Endothelial cell of umbilical vein (primary cell): ENCODE measurements around the gene MGAT4B. TPM values are rescaled to one million over a fixed set of nuclear protein-coding genes. Genes with fewer than 3 reads are reported as not detected.

Experiments
- BruUV-seq: library from RNA; stranded (reverse); fragments of 400-500 nt; replicated peaks from 2 replicates; lab custom pipeline; 2021; lab: Mats Ljungman, UMichigan
- CTCF ChIA-PET: fragments of 300-600, 350-600 bp; sonication (Branson Sonifier 250); formaldehyde crosslinking; loops from one replicate; lab custom pipeline; 2021; ENCODE audit warnings: antibody characterized with exemption, inconsistent platforms; lab: Charles Lee
- POLR2A ChIA-PET: fragments of 300-600, 350-600 bp; sonication (Branson Sonifier 250); formaldehyde crosslinking; loops from one replicate; lab custom pipeline; 2021; ENCODE audit warnings: antibody characterized with exemption, inconsistent platforms; lab: Charles Lee
- DNase-seq: peaks from one replicate; pipeline ENCODE4 v3.0.0-alpha.2; 2011; ENCODE audit warnings: low read depth, low spot score
- FAIRE-seq: peaks from 2 replicates; lab custom pipeline; 2011; peaks lifted over from hg19 to GRCh38; lab: Jason Lieb, UNC
- H2AFZ ChIP-seq: 2 replicates; pipeline ENCODE4 v1.6.0; 2012; ENCODE audit warnings: low read depth, low read length, control low read depth, inconsistent platforms
- H3K27ac ChIP-seq: 2 replicates; pipeline ENCODE4 v1.5.1; 2011; ENCODE audit warnings: low read depth, mild to moderate bottlenecking, control low read depth, low read length, moderate library complexity; ENCODE audit not compliant: insufficient read depth
- H3K27me3 ChIP-seq, 2 experiments: 2 replicates each; pipeline versions ENCODE4 v1.6.0 to v1.6.1; 2011; ENCODE audit warnings: low read length in 2 of 2, mixed read lengths in 1 of 2; ENCODE audit not compliant: control insufficient read depth in 2 of 2, insufficient read depth in 2 of 2
- H3K36me3 ChIP-seq, 2 experiments: 2 replicates in 1 of 2; 3 replicates in 1 of 2; pipeline ENCODE4 v1.5.1; 2011; ENCODE audit warnings: low read length in 2 of 2, mild to moderate bottlenecking in 1 of 2, moderate library complexity in 1 of 2; ENCODE audit not compliant: control insufficient read depth in 2 of 2, insufficient read depth in 2 of 2; ENCODE audit errors: extremely low read depth in 1 of 2
- H3K4me1 ChIP-seq: 3 replicates; pipeline ENCODE4 v1.5.1; 2011; ENCODE audit warnings: mild to moderate bottlenecking, low read length; ENCODE audit not compliant: control insufficient read depth, insufficient read depth; ENCODE audit errors: extremely low read depth
- H3K4me2 ChIP-seq: 2 replicates; pipeline ENCODE4 v1.6.1; 2011; ENCODE audit warnings: low read length, control low read depth, mixed read lengths; ENCODE audit not compliant: insufficient read depth
- H3K4me3 ChIP-seq, 3 experiments: fragments of 200-600 bp in 1 of 3; sonication (generic), shearing (Covaris generic) in 1 of 3; replicated peaks in 1 of 3; 2 replicates each; pipeline ENCODE4 v1.5.1; 2011 to 2016; ENCODE audit warnings: control low read depth in 3 of 3, low read length in 3 of 3, mild to moderate bottlenecking in 2 of 3, inconsistent platforms in 1 of 3, low read depth in 1 of 3, moderate library complexity in 1 of 3; ENCODE audit not compliant: insufficient read depth in 1 of 3
- H3K79me2 ChIP-seq: 2 replicates; pipeline ENCODE4 v1.6.0; 2012; ENCODE audit warnings: low read length, inconsistent platforms; ENCODE audit not compliant: control insufficient read depth, insufficient read depth
- H3K9ac ChIP-seq: replicated peaks from 2 replicates; pipeline ENCODE3; 2011; ENCODE audit warnings: low read length, control low read depth; ENCODE audit not compliant: insufficient read depth; ENCODE audit errors: extremely low read depth
- H3K9me1 ChIP-seq: replicated peaks from 3 replicates; pipeline ENCODE4 v1.6.0; 2011; ENCODE audit warnings: mild to moderate bottlenecking, low read length; ENCODE audit not compliant: control insufficient read depth, insufficient read depth; ENCODE audit errors: extremely low read depth
- H3K9me3 ChIP-seq: replicated peaks from 2 replicates; pipeline ENCODE4 v1.5.1; 2012; ENCODE audit warnings: low read length, inconsistent platforms; ENCODE audit not compliant: control insufficient read depth, insufficient read depth
- H4K20me1 ChIP-seq: replicated peaks from 2 replicates; pipeline ENCODE3; 2011; ENCODE audit warnings: mild to moderate bottlenecking, low read length; ENCODE audit not compliant: control insufficient read depth, insufficient read depth; ENCODE audit errors: extremely low read depth
- CTCF ChIP-seq, 2 donors: IDR thresholded peaks; 1 replicate in 1 of 2; 2 replicates in 1 of 2; pipeline ENCODE4 v1.5.1; 2011; ENCODE audit warnings: low read length in 2 of 2, mild to moderate bottlenecking in 2 of 2, moderate library complexity in 2 of 2, control low read depth in 1 of 2, inconsistent platforms in 1 of 2, low read depth in 1 of 2; ENCODE audit not compliant: insufficient read depth in 1 of 2; ENCODE audit errors: extremely low read depth in 1 of 2
- EZH2 ChIP-seq: IDR thresholded peaks from 2 replicates; pipeline ENCODE4 v1.6.1; 2012; ENCODE audit warnings: borderline replicate concordance, low read depth, mild to moderate bottlenecking, moderate library complexity, low read length, inconsistent platforms; ENCODE audit not compliant: severe bottlenecking
- FOS ChIP-seq: IDR thresholded peaks from 2 replicates; pipeline ENCODE4 v1.6.1; 2011; ENCODE audit warnings: mild to moderate bottlenecking, low read length, moderate library complexity, borderline replicate concordance; ENCODE audit not compliant: insufficient read depth
- GATA2 ChIP-seq: IDR thresholded peaks from 2 replicates; pipeline ENCODE4 v1.7.0; 2011; ENCODE audit warnings: low read depth, mild to moderate bottlenecking, moderate library complexity, mixed read lengths, low read length; ENCODE audit not compliant: insufficient read length, insufficient read depth
- JUN ChIP-seq: IDR thresholded peaks from 2 replicates; pipeline ENCODE4 v1.6.1; 2011; ENCODE audit warnings: borderline replicate concordance, low read depth; ENCODE audit not compliant: insufficient read length, insufficient read depth
- MAX ChIP-seq: IDR thresholded peaks from 2 replicates; pipeline ENCODE4 v1.6.1; 2011; ENCODE audit not compliant: insufficient read depth, insufficient read length
- MYC ChIP-seq: IDR thresholded peaks from one replicate; pipeline ENCODE4 v1.6.1; 2011; ENCODE audit warnings: mild to moderate bottlenecking, low read depth, low read length
- POLR2A ChIP-seq: IDR thresholded peaks from 2 replicates; pipeline ENCODE4 v1.6.1; 2012; ENCODE audit warnings: low read depth, mild to moderate bottlenecking, control low read depth, low read length
- POLR2AphosphoS5 ChIP-seq: IDR thresholded peaks from 2 replicates; pipeline ENCODE4 v1.6.1; 2012; ENCODE audit warnings: low read depth, mild to moderate bottlenecking, control low read depth, low read length, moderate library complexity; ENCODE audit not compliant: insufficient read depth
- dilution Hi-C: fragments of 300-500 bp; cut with MboI; formaldehyde crosslinking; loops from one replicate; pipeline ENCODE4 v1.15.0; 2019; ENCODE audit warnings: low sequenced_read_pairs; ENCODE audit not compliant: extremely low pct_ligation_motif_present
- intact Hi-C: fragments of 100-400 bp; cut with micrococcal nuclease; formaldehyde crosslinking; loops from one replicate; pipeline ENCODE4 v1.10.0; 2022
- polyA plus RNA-seq, 4 experiments: library from polyadenylated mRNA; depleted of rRNA in 3 of 4; stranded (reverse) in 3 of 4; unstranded in 1 of 4; fragments of >200 nt; gene quantifications; 2 replicates each; pipeline versions ENCODE4 v1.2.1 to v1.2.3, GENCODE V29; 2011 to 2012; ENCODE audit warnings: missing spikeins in 1 of 4
- total RNA-seq: library from RNA; stranded (reverse); gene quantifications from 2 replicates; pipeline ENCODE4 v1.2.3, GENCODE V29; 2021

MGAT4B gene
- total and polyA plus RNA-seq, 2 donors (not counting 3 experiments of a cell fraction or from before 2014, with no cell fraction given): 243 TPM

- Histone ChIP-seq H3K4me1 (no peaks in the 10 kb centered on the region), H3K79me2 (no peaks in the 10 kb centered on the region), H3K27me3 (no peaks in the 10 kb centered on the region), H3K36me3 (peaks cover 4 to 25% of the 10 kb centered on the region in 2 experiments), H3K27ac (no peak overlapping the region), H3K4me2 (no peak overlapping the region), H3K9me3 (no peaks in the 10 kb centered on the region), H3K4me3 (no peak overlapping the region), H2AFZ (no peak overlapping the region), H3K9me1 (no peaks in the 10 kb centered on the region), H3K9ac (no peak overlapping the region), H4K20me1 (no peaks in the 10 kb centered on the region)
- FAIRE-seq (no peak), DNase-seq (no peak)
- TF ChIP-seq POLR2AphosphoS5 (no peak), POLR2A (peak; percentile 41)
- BruUV-seq: no TSS peak
- ChIA-PET POLR2A (no interaction called here), CTCF (no interaction called here)
- dilution Hi-C loops: no loop called here
- intact Hi-C loops: no loop called here
Measured at GRCh38 chr5:179840766-179841165, 34.1 kb upstream of the MGAT4B start.

GRCh38 chr5:179840321-179840720 lies 33.7 kb upstream of the MGAT4B start:
- H4K20me1 ChIP-seq: no peaks in the 10 kb centered on the region
- H3K4me1 ChIP-seq: no peaks in the 10 kb centered on the region
- POLR2A ChIA-PET: interaction anchor here (0.6 kb wide), 1 partner anchor 50 kb away, joined by 11 read pairs; no protein-coding TSS in a partner anchor
- DNase-seq: no peak
- no peak for FAIRE-seq
- H3K79me2 ChIP-seq: no peaks in the 10 kb centered on the region
- no peak overlapping the region for H3K4me3 ChIP-seq
- no peak overlapping the region for H3K4me2 ChIP-seq
- H2AFZ ChIP-seq: no peak overlapping the region
- H3K9ac ChIP-seq: no peak overlapping the region
- BruUV-seq: no TSS peak
- TF ChIP-seq GATA2 (no peak), CTCF (IDR thresholded peaks at IDR 0.05; ENCODE audit: extremely low read depth in 1 of 2, insufficient read depth in 1 of 2, low read depth in 1 of 2, low read length in 2 of 2) (no peak), POLR2AphosphoS5 (no peak), JUN (no peak), FOS (no peak), MYC (no peak), POLR2A (no peak), EZH2 (no peak), MAX (no peak)
- intact Hi-C loops (no loop called here), dilution Hi-C loops (no loop called here)
- no peaks in the 10 kb centered on the region for H3K9me3 ChIP-seq
- H3K9me1 ChIP-seq: no peaks in the 10 kb centered on the region
- no peaks in the 10 kb centered on the region for H3K27me3 ChIP-seq
- H3K36me3 ChIP-seq: peaks cover 4 to 25% of the 10 kb centered on the region in 2 experiments
- CTCF ChIA-PET: interaction anchor here (0.8 kb wide), 1 partner anchor 78 kb away, joined by 3 read pairs; no protein-coding TSS in a partner anchor
- no peak overlapping the region for H3K27ac ChIP-seq
